Breast epithelium (tissue), 3 donors: ENCODE measurements around the gene ABCC10.

Source experiments
- POLR2A ChIP-seq: fragments of 450-650 bp; IDR thresholded peaks from one replicate; pipeline ENCODE4 v1.6.1; 2016; ENCODE audit warnings: antibody characterized with exemption, mild to moderate bottlenecking, moderate library complexity
- POLR2AphosphoS5 ChIP-seq, 3 donors: sonication (generic); formaldehyde crosslinking; IDR thresholded peaks; one replicate each; pipeline ENCODE4 v1.6.1; 2017; ENCODE audit warnings: antibody characterized with exemption in 3 of 3
- TF ChIP-seq, protein P1 (sequence below), 3 donors: fragments of 450-650 bp; IDR thresholded peaks; one replicate each; pipeline ENCODE4 v1.5.1; 2016 to 2017; ENCODE audit warnings: antibody characterized with exemption in 3 of 3, mild to moderate bottlenecking in 3 of 3, moderate library complexity in 3 of 3

- TF ChIP-seq, protein P1, sequence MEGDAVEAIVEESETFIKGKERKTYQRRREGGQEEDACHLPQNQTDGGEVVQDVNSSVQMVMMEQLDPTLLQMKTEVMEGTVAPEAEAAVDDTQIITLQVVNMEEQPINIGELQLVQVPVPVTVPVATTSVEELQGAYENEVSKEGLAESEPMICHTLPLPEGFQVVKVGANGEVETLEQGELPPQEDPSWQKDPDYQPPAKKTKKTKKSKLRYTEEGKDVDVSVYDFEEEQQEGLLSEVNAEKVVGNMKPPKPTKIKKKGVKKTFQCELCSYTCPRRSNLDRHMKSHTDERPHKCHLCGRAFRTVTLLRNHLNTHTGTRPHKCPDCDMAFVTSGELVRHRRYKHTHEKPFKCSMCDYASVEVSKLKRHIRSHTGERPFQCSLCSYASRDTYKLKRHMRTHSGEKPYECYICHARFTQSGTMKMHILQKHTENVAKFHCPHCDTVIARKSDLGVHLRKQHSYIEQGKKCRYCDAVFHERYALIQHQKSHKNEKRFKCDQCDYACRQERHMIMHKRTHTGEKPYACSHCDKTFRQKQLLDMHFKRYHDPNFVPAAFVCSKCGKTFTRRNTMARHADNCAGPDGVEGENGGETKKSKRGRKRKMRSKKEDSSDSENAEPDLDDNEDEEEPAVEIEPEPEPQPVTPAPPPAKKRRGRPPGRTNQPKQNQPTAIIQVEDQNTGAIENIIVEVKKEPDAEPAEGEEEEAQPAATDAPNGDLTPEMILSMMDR (IDR thresholded peaks at IDR 0.05) = no peak
- TF ChIP-seq POLR2A = no peak
- TF ChIP-seq POLR2AphosphoS5 (IDR thresholded peaks at IDR 0.05) = no peak
Measured at GRCh38 chr6:43464337-43464736, 37.0 kb downstream of the ABCC10 start.
